HG02852 (cell line): ENCODE measurements around the gene GYS1.
"Not testable (repeated sequence)": the region's sequence is repeated elsewhere in the genome, so short reads cannot be mapped to it uniquely, and the experiment has no call there.

Source experiments
- ATAC-seq: cut with Tn5 transposase; IDR thresholded peaks from one replicate; pipeline ENCODE4 v1.9.1; 2021; ENCODE audit warnings: mild to moderate bottlenecking, moderate library complexity; ENCODE audit not compliant: unreplicated experiment

GYS1 gene

GRCh38 chr19:49018388-49019241 lies 25.5 kb upstream of the GYS1 start:
- not testable (repeated sequence) for ATAC-seq

GRCh38 chr19:49017666-49018351 lies 24.7 kb upstream of the GYS1 start:
- ATAC-seq = no peak

- ATAC-seq = no peak
Measured at GRCh38 chr19:49017041-49017665, 24.0 kb upstream of the GYS1 start, which contains the start of gene LHB. TSS of gene LHB (minus strand) at chr19:49017091. CDS start at chr19:49017081, 10 bp downstream.

GRCh38 chr19:49016067-49016839 lies 23.1 kb upstream of the GYS1 start:
- ATAC-seq = no peak

- no peak for ATAC-seq
Measured at GRCh38 chr19:49014870-49015255, 21.8 kb upstream of the GYS1 start.

- no peak for ATAC-seq
Measured at GRCh38 chr19:49014123-49014869, 21.2 kb upstream of the GYS1 start.

- ATAC-seq = no peak
Measured at GRCh38 chr19:49011194-49011593, 18.1 kb upstream of the GYS1 start.

GRCh38 chr19:49010453-49010852 lies 17.3 kb upstream of the GYS1 start:
- no peak for ATAC-seq

- no peak for ATAC-seq
Measured at GRCh38 chr19:49009828-49010227, 16.7 kb upstream of the GYS1 start.

- ATAC-seq = no peak
Measured at GRCh38 chr19:49006905-49007304, 13.8 kb upstream of the GYS1 start.

GRCh38 chr19:49004964-49005614 lies 12.0 kb upstream of the GYS1 start:
- no peak for ATAC-seq

GRCh38 chr19:49004133-49004532 lies 11.0 kb upstream of the GYS1 start:
- ATAC-seq = no peak

GRCh38 chr19:48999481-49000325 lies 6.6 kb upstream of the GYS1 start:
- ATAC-seq = no peak

- no peak for ATAC-seq
Measured at GRCh38 chr19:48997972-48998371, 4.9 kb upstream of the GYS1 start.

- no peak for ATAC-seq
Measured at GRCh38 chr19:48994035-48994386, 902 bp upstream of the GYS1 start.

GRCh38 chr19:48992581-48993174 lies 431 bp downstream of the GYS1 start:
- ATAC-seq = no peak

GRCh38 chr19:48991873-48992580 lies 1.1 kb downstream of the GYS1 start:
- no peak for ATAC-seq
